Heart left ventricle (tissue), 13 donors: Measurements from ENCODE around the gene SIN3B.

Source experiments
- POLR2A ChIP-seq, 2 donors: fragments of 450-650 bp; IDR thresholded peaks; one replicate each; pipeline ENCODE4 v1.6.1; 2017; ENCODE audit warnings: antibody characterized with exemption in 2 of 2, mild to moderate bottlenecking in 2 of 2, moderate library complexity in 2 of 2
- TF ChIP-seq, protein P1 (sequence below), 12 donors: fragments of 200-600 bp; sonication (generic) in 4 of 12; IDR thresholded peaks; one replicate each; pipeline versions ENCODE4 v1.5.0 to v1.8.0; 2018 to 2022; ENCODE audit warnings: antibody characterized with exemption in 12 of 12, mild to moderate bottlenecking in 5 of 12
- donor health status: ischemic (EF 13 %, LVEDD 7.1; RV severe dilation, severe dysfunction).
- donor health status: DM: no; HTN: yes; CAD: no.
- donor health status: DM: no; HTN: no; CAD: no.
- donor health status: ischemic (EF 25% LVEDD 6.9; RV normal size, moderate dysfunction).
- donor health status: ischemic (EF 25% LVEDD 5.7; RV mildly dilated, moderate dysfunction).
- donor health status: ischemic (EF 35%, LVEDD 5.7; RV mildly dilated, moderate dysfunction).
- donor health status: nonischemic (EF 11% LVEDD 7.7; RV severe dilation, severe dysfunction).
- donor health status: DM: yes; HTN: yes; CAD: no.
- donor health status: PGD.
- donor health status: ischemic (EF 29% LVEDD 5.4; RV normal size, mild dysfunction).
- donor health status: nonischemic (EF 23%, LVEDD 6.1; RV moderate dilation, normal function).

DNA sequence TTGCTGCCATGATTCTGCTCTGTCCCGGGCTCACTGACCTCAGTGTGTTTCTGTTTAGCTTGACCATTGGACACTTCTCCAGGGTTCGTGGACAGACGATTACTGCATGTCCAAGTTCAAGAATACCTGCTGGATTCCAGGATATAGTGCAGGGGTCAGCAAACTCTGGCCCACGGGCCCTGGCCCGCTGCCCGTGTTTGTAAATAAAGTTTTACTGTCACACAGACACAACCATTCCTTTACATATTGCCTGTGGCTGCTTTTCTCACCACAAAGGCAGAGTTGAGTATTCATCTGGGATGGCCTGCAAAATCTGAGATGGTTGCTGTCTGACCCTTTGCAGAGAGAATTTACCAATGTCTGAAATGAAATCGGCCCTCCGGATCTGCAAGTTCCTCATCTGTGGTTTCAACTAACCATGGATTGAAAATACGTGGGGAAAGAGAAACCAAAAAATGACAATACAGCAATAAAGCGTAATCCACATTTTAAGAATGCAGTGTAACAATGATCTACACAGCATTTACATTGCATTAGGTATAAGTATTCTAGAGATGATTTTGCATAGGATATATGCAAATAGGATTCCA lies 33.7 kb downstream of the SIN3B start:
- TF ChIP-seq, protein P1, sequence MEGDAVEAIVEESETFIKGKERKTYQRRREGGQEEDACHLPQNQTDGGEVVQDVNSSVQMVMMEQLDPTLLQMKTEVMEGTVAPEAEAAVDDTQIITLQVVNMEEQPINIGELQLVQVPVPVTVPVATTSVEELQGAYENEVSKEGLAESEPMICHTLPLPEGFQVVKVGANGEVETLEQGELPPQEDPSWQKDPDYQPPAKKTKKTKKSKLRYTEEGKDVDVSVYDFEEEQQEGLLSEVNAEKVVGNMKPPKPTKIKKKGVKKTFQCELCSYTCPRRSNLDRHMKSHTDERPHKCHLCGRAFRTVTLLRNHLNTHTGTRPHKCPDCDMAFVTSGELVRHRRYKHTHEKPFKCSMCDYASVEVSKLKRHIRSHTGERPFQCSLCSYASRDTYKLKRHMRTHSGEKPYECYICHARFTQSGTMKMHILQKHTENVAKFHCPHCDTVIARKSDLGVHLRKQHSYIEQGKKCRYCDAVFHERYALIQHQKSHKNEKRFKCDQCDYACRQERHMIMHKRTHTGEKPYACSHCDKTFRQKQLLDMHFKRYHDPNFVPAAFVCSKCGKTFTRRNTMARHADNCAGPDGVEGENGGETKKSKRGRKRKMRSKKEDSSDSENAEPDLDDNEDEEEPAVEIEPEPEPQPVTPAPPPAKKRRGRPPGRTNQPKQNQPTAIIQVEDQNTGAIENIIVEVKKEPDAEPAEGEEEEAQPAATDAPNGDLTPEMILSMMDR (IDR thresholded peaks at IDR 0.05): no peak
- TF ChIP-seq POLR2A (IDR thresholded peaks at IDR 0.05): no peak
